ENCODE results near the gene DFFA. TPM values are rescaled to one million over a fixed set of nuclear protein-coding genes. Genes with fewer than 3 reads are reported as not detected.
A peak's percentile ranks its signal among the peaks of the same experiment; 100 is the strongest.

DFFA gene
- total RNA-seq, result 10 to 100 TPM; 26.4 to 27.1 TPM

DNA sequence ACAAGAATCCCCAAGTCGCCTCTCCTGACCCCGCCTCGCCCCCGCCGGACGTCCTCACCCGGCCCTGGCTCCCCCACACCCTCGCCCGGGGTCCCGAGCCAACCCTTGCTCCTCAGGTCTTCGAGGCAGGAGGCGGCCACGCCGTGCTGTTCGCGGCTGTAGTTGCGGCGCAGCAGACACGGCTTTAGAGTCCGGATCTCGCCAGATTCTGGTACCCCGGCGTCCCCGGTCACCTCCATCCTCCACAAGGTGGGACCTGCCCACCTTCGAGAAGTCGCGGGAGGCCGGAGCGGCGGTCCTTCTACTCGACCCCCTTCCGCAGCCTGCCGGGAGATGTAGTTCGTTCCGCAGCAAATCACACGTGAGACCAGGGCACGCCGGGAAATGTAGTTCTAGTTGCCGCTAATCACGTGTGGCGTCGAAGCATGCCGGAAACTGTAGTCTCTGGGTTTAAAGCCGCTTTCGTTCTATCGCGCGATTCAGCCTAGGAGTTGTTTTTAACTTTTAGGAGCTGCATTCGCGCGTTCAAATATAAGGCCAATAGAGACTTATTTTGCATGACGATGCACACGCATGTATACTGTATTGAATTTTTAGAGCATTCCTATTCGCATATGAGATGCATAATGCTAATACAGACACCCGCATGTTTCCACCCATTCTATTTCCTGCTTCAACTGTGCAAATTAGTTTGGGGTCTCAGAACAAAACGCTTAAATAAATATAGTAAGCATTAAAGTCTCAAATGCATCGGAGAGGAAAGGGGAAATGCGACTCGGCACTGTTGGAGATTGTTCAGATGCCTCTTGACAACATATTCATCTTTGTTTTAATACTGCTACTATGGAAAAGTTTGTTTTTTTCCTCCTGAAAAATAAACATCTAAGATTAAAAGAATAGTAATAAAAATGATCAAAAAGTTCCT is at the start of gene DFFA:
Gene DFFA, minus strand, starts transcription at position 310 of the 925 bp plus-strand sequence. Its CDS starts 71 bp downstream, at position 239.
- DNase-seq (peak; percentile 91 to 95), ATAC-seq (replicated peaks in 1 of 2) (peak; percentile 84 to 85)
- H3K9me3 Mint-ChIP-seq, result no peaks in the 10 kb centered on the region
- H3K27me3 Mint-ChIP-seq (ENCODE audit: low read depth), result no peaks in the 10 kb centered on the region
- H3K27ac Mint-ChIP-seq, result peak within 1 kb of the TSS; percentile 97
- peaks cover 59% of the 10 kb centered on the region for H3K4me1 Mint-ChIP-seq (ENCODE audit: low read depth)
- peak within 1 kb of the TSS; percentile 99 for H3K4me3 Mint-ChIP-seq
- peaks cover 8 to 11% of the 10 kb centered on the region in 2 donors for H3K36me3 Mint-ChIP-seq (ENCODE audit: insufficient read depth in 2 of 2)

DNA sequence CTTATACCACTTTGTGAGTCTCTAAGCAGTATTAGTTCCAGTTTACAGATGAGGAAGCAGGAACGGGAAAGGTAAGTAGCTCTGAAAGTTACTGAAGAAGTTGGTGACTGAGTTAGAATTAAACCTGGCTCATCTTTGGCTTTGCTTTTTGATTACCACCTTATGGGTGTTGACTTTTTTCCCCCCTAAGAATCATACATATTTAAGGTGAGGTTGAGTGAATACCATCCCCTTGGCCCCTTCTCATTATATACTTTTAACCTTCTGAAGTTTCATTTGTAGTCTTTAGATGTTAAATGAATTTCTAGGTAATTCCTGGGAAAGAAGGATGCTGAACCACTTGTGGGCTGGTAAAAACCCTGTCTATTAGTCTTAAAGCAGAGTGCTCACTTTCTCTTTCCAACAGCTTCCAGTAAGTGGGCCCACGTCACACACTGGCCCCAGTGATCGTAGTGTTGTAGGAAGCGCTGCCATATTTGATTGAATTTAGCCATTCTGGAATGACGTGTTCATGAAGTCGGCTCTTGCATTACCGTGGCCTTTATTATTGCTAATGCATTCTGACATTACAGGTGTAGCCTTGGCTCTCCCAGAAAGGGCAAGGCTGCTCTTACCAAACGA is 49.3 kb upstream of the DFFA start:
- Mint-ChIP-seq H3K27me3 (ENCODE audit: low read depth) (no peaks in the 10 kb centered on the region), H3K9me3 (no peaks in the 10 kb centered on the region), H3K27ac (peak overlapping the region; percentile 93), H3K4me3 (peak overlapping the region in 1 of 2 donors; percentile 57), H3K4me1 (ENCODE audit: low read depth) (peaks cover 39% of the 10 kb centered on the region), H3K36me3 (ENCODE audit: insufficient read depth in 2 of 2) (peaks cover 2 to 4% of the 10 kb centered on the region in 2 donors)
- DNase-seq (no peak), ATAC-seq (replicated peaks in 1 of 2) (peak; percentile 22 to 70)

DNA sequence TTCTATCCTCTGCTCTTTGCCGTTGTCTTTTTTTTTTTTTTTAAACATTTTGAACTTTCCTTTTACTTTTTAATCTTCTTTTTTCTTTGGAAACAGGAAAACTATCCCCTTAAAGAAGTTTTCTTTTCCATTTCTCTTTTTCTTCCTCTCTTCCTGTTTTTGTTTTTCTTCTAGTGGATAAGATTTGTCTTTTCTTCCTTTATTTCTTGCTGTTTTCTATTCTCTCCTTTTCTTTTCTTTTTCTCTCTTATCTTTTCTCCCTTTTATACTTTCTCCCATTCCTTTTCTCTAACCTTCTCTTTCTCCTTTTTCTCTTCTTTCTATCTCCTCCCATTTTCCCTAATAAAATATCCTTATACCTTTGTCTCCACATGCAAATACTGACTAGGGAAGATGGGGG is 48.6 kb upstream of the DFFA start:
- H3K4me1 Mint-ChIP-seq (ENCODE audit: low read depth), result peaks cover 44% of the 10 kb centered on the region
- DNase-seq (no peak), ATAC-seq (replicated peaks in 1 of 2) (no peak)
- H3K27me3 Mint-ChIP-seq (ENCODE audit: low read depth), result no peaks in the 10 kb centered on the region
- peaks cover 2 to 4% of the 10 kb centered on the region in 2 donors for H3K36me3 Mint-ChIP-seq (ENCODE audit: insufficient read depth in 2 of 2)
- H3K27ac Mint-ChIP-seq, result peak overlapping the region; percentile 93
- H3K9me3 Mint-ChIP-seq, result no peaks in the 10 kb centered on the region
- peak overlapping the region in 1 of 2 donors; percentile 57 for H3K4me3 Mint-ChIP-seq

- Mint-ChIP-seq H3K9me3 (no peaks in the 10 kb centered on the region), H3K27me3 (ENCODE audit: low read depth) (no peaks in the 10 kb centered on the region), H3K4me1 (ENCODE audit: low read depth) (peaks cover 49% of the 10 kb centered on the region), H3K27ac (no peak overlapping the region), H3K36me3 (ENCODE audit: insufficient read depth in 2 of 2) (peaks cover 2 to 4% of the 10 kb centered on the region in 2 donors), H3K4me3 (no peak overlapping the region)
- ATAC-seq (replicated peaks in 1 of 2) (no peak), DNase-seq (no peak)
These were observed 48.2 kb upstream of the DFFA start for GRCh38 chr1:10520497-10520896.

- Mint-ChIP-seq H3K9me3 (no peaks in the 10 kb centered on the region), H3K4me3 (no peak overlapping the region), H3K27ac (no peak overlapping the region), H3K36me3 (ENCODE audit: insufficient read depth in 2 of 2) (peaks cover 2 to 4% of the 10 kb centered on the region in 2 donors), H3K4me1 (ENCODE audit: low read depth) (peaks cover 51% of the 10 kb centered on the region), H3K27me3 (ENCODE audit: low read depth) (no peaks in the 10 kb centered on the region)
- ATAC-seq (replicated peaks in 1 of 2), result no peak
- DNase-seq, result no peak
These were observed 46.7 kb upstream of the DFFA start for GRCh38 chr1:10519016-10519417.

GRCh38 chr1:10517677-10517982 is 45.3 kb upstream of the DFFA start:
- Mint-ChIP-seq H3K9me3 (no peaks in the 10 kb centered on the region), H3K27ac (no peak overlapping the region), H3K4me1 (ENCODE audit: low read depth) (peaks cover 65% of the 10 kb centered on the region), H3K36me3 (ENCODE audit: insufficient read depth in 2 of 2) (peaks cover 2 to 3% of the 10 kb centered on the region in 2 donors), H3K27me3 (ENCODE audit: low read depth) (no peaks in the 10 kb centered on the region), H3K4me3 (no peak overlapping the region)
- ATAC-seq (replicated peaks in 1 of 2), result no peak
- DNase-seq, result no peak

DNA sequence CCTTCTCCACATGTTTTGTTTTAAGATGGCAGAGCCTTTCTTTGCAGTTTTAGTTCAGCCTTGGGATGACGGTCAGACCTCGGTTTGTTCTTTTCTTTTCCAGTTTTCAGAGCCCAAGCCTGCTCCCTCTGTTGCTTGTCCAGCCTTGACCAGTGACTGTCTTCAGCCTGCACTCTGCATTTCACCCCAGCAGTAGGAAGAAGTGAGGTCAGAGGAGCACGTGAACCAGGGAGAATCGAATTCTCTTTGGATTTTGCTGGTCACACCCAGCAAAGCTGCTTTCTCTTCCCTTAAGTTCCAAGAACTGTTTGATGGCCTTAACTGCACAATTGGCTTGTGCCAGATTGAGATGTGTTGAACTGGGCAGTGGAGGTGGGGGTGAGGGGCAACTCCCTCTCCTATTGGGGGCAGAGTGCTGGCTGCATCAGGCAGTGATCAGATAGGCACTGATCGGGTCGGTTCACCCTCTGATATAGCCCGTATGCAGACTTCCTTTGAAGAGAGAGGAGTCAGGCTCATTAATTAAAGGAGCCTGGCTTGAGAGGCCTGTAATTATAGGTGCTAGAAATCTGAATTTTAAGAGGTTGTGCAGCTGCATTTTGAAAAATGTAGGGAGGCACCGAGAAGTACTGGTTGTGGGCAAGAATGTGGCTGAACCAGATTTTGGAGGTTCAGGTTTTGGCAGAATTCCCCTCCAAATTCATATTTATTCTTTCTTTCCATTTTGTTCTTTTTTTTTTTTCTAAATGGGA is 44.8 kb upstream of the DFFA start:
- no peak for ATAC-seq (replicated peaks in 1 of 2)
- H3K27me3 Mint-ChIP-seq (ENCODE audit: low read depth), result no peaks in the 10 kb centered on the region
- no peak for DNase-seq
- peaks cover 2 to 3% of the 10 kb centered on the region in 2 donors for H3K36me3 Mint-ChIP-seq (ENCODE audit: insufficient read depth in 2 of 2)
- no peak overlapping the region for H3K4me3 Mint-ChIP-seq
- peaks cover 66% of the 10 kb centered on the region for H3K4me1 Mint-ChIP-seq (ENCODE audit: low read depth)
- no peaks in the 10 kb centered on the region for H3K9me3 Mint-ChIP-seq
- H3K27ac Mint-ChIP-seq, result no peak overlapping the region

DNA sequence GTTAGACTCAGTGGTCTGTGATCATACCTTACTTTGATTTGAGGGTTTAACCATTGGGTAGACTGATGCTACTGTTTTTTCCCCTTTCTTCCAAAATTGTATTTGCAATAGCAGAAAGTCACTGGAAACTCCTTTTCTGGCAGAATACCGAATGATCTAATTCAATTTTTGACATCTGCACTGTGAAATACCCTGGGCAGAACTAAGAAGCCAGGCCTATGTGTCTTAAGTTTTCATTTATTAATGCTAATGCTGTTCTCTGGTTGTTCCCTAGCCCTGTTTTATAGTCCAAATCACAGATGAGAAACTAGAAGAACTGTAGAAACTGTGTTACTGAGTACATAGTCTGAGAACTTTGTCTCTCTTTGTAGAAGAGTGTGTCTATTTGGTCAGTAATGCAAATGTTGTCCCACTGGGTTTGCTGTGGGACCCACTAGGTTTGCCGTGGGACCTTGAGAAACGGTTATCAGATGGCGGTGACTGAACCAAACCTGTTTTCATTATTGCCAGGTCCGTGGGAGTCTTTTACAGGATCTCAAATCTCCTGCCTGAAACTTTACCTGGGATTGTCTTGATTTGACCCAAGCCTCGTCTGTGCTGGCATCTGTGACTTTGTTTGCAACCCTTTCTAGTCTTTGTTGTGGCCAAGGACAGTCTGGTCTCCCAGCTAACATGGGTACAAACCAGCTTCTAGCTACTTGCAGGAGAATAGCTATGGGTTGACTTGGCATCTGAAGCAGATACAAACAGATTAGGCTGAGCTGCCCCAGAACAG is 43.8 kb upstream of the DFFA start:
- Mint-ChIP-seq H3K4me3 (peak overlapping the region in 1 of 2 donors; percentile 32), H3K27me3 (ENCODE audit: low read depth) (no peaks in the 10 kb centered on the region), H3K4me1 (ENCODE audit: low read depth) (peaks cover 66% of the 10 kb centered on the region), H3K27ac (peak overlapping the region; percentile 13), H3K36me3 (ENCODE audit: insufficient read depth in 2 of 2) (peaks cover 2 to 3% of the 10 kb centered on the region in 2 donors), H3K9me3 (no peaks in the 10 kb centered on the region)
- no peak for ATAC-seq (replicated peaks in 1 of 2)
- DNase-seq, result no peak

DNA sequence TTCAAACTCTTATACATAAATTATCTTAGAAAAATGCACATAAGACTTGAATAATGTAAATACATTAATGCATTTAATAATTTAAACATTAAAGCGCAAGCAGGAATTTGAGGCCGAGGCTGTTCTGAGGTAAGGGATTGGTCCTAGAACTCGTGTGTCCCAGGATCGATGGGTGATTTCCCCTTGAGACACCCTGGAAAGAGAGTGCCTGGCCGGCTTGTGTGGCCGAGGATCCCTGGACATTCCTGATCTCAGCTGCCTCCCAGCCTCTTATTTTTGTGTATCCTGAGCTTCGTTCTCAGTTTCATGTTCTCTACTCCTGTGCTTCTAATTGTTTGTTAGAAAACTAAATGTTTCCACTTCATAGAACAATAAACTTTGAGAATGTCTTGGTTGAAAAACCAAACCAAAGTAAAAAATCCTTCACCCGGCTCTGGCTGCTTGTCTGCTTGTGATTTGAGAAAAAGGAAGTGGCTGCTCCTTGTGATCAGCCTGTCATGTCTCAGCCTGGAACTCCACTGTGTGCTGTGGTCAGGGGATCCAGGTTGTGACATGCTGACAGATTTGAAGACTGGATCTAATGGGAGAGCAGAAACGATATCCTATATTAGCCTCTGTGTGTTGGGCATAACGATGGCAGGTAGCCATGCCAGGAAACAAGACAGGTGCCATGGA is 43.1 kb upstream of the DFFA start:
- H3K27ac Mint-ChIP-seq, result peak overlapping the region; percentile 11
- H3K4me3 Mint-ChIP-seq, result peak overlapping the region in 1 of 2 donors; percentile 32
- no peak for ATAC-seq (replicated peaks in 1 of 2)
- H3K9me3 Mint-ChIP-seq, result no peaks in the 10 kb centered on the region
- DNase-seq, result no peak
- peaks cover 0 to 2% of the 10 kb centered on the region in 2 donors for H3K36me3 Mint-ChIP-seq (ENCODE audit: insufficient read depth in 2 of 2)
- no peaks in the 10 kb centered on the region for H3K27me3 Mint-ChIP-seq (ENCODE audit: low read depth)
- peaks cover 66% of the 10 kb centered on the region for H3K4me1 Mint-ChIP-seq (ENCODE audit: low read depth)

DNA sequence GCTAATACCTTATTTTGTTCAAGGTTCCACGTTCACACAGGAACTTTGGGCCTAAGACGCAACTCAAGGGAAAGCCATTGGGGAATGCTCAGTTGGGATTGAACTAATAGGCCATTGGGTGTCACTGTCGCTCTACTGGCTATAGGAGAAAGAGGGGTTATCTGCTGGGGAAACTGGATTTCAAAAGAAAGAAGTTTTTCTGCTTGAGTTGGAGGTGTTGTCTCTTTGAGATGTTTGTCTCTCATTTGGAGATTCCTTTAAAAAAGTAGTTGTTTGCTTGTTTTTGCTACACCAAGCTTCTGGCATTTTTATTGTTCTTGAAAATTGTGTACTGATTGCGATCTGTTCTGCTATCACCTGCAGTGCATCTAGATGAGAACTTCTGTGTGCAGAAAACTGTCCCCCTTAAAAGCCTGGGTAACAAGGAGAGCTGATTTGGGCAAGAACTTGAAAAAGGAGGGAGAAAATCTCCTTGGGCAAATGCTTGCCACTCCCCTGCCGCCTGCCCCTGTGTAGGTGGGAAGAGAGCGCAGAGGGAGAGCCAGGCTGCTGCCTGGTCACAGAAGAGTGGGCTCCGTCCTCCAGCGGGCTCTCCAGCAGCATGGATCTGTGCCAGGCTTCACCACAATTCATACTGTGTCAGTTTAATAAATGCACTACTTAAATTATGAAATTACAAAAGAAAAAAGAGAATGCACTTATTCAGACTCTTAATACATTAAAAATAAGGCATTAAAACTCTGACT is 42.3 kb upstream of the DFFA start:
- no peak for ATAC-seq (replicated peaks in 1 of 2)
- no peaks in the 10 kb centered on the region for H3K9me3 Mint-ChIP-seq
- DNase-seq, result no peak
- peak overlapping the region; percentile 58 for H3K27ac Mint-ChIP-seq
- peaks cover 74% of the 10 kb centered on the region for H3K4me1 Mint-ChIP-seq (ENCODE audit: low read depth)
- H3K4me3 Mint-ChIP-seq, result peak overlapping the region in 1 of 2 donors; percentile 20
- H3K27me3 Mint-ChIP-seq (ENCODE audit: low read depth), result no peaks in the 10 kb centered on the region
- peaks cover 0 to 3% of the 10 kb centered on the region in 2 donors for H3K36me3 Mint-ChIP-seq (ENCODE audit: insufficient read depth in 2 of 2)

DNA sequence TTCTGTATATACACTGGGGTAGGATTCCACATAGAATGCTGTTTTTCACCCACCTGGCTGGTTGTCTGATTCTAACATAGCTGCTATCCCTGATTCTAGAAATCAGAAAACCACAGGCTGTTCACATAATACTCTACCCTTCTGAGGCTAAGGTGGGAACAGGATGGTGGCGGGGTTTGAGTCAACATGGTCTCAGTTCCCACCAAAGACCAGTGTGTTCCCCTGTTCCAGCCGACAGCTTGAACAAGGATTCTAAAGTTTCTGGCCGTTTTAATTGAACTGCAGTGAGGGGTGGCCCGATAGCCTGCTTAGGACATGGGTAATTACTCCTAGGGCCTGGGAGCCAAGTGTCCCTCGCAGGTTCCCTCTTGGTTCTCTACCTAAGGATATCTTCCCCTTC is 40.9 kb upstream of the DFFA start:
- peak overlapping the region; percentile 7 for H3K27ac Mint-ChIP-seq
- ATAC-seq (replicated peaks in 1 of 2) (no peak), DNase-seq (peak in 1 of 2 donors; percentile 9)
- H3K4me1 Mint-ChIP-seq (ENCODE audit: low read depth), result peaks cover 78% of the 10 kb centered on the region
- no peaks in the 10 kb centered on the region for H3K9me3 Mint-ChIP-seq
- peaks cover 0 to 3% of the 10 kb centered on the region in 2 donors for H3K36me3 Mint-ChIP-seq (ENCODE audit: insufficient read depth in 2 of 2)
- no peaks in the 10 kb centered on the region for H3K27me3 Mint-ChIP-seq (ENCODE audit: low read depth)
- H3K4me3 Mint-ChIP-seq, result peak overlapping the region; percentile 29 to 35

Data from activated T-cell treated with anti-CD3 and anti-CD28 coated beads, Interleukin-2, amount 50 U/mL, for 72 hours (primary cell).